ENCODE measurements around the gene SDC1.

SDC1 gene

GRCh38 chr2:20171445-20171977 is 53.4 kb downstream of the SDC1 start:
- TF ChIP-seq NFIC (IDR thresholded peaks at IDR 0.05), result no peak
- no peak for TF ChIP-seq REST (IDR thresholded peaks at IDR 0.05; ENCODE audit: low read depth)
- TF ChIP-seq ZBTB7A (IDR thresholded peaks at IDR 0.05; ENCODE audit: low read depth), result no peak
- no peak for TF ChIP-seq CREB1 (IDR thresholded peaks at IDR 0.05; ENCODE audit: low read depth)
- no peak for TF ChIP-seq CEBPB (IDR thresholded peaks at IDR 0.05)
- TF ChIP-seq TEAD4 (IDR thresholded peaks at IDR 0.05), result no peak
- no peak for TF ChIP-seq TCF12 (IDR thresholded peaks at IDR 0.05; ENCODE audit: low read depth)
- no peak for TF ChIP-seq FOXM1 (IDR thresholded peaks at IDR 0.05; ENCODE audit: borderline replicate concordance, low read depth)
- no peak for TF ChIP-seq EP300 (IDR thresholded peaks at IDR 0.05; ENCODE audit: borderline replicate concordance)

GRCh38 chr2:20170704-20171250 is 54.2 kb downstream of the SDC1 start:
- TF ChIP-seq NFIC (IDR thresholded peaks at IDR 0.05) (no peak), EGR1 (IDR thresholded peaks at IDR 0.05) (no peak), REST (IDR thresholded peaks at IDR 0.05; ENCODE audit: low read depth) (no peak), ZBTB7A (IDR thresholded peaks at IDR 0.05; ENCODE audit: low read depth) (no peak), USF1 (IDR thresholded peaks at IDR 0.05) (no peak), RAD21 (IDR thresholded peaks at IDR 0.05; ENCODE audit: low read depth) (no peak)

- no peak for TF ChIP-seq FOXM1 (IDR thresholded peaks at IDR 0.05; ENCODE audit: borderline replicate concordance, low read depth)
- TF ChIP-seq ZBTB7A (IDR thresholded peaks at IDR 0.05; ENCODE audit: low read depth), result no peak
Measured at GRCh38 chr2:20169796-20170703, 54.9 kb downstream of the SDC1 start.

- TF ChIP-seq MAX (IDR thresholded peaks at IDR 0.05), result no peak
- no peak for TF ChIP-seq YY1 (IDR thresholded peaks at IDR 0.05; ENCODE audit: low read depth)
- no peak for TF ChIP-seq CREB1 (IDR thresholded peaks at IDR 0.05; ENCODE audit: low read depth)
- no peak for TF ChIP-seq REST (IDR thresholded peaks at IDR 0.05; ENCODE audit: low read depth)
- TF ChIP-seq TAF1 (IDR thresholded peaks at IDR 0.05; ENCODE audit: low read depth), result no peak
- TF ChIP-seq CEBPB (IDR thresholded peaks at IDR 0.05), result no peak
- no peak for TF ChIP-seq TEAD4 (IDR thresholded peaks at IDR 0.05)
- TF ChIP-seq EGR1 (IDR thresholded peaks at IDR 0.05), result no peak
Measured at GRCh38 chr2:20168727-20169696, 55.9 kb downstream of the SDC1 start.
